Loucy (cell line): ENCODE data around the gene RBM19.

Source experiments
- EZH2phosphoT487 ChIP-seq: fragments of 200-600 bp; IDR thresholded peaks from 2 replicates; pipeline ENCODE4 v1.6.1; 2018; ENCODE audit warnings: antibody characterized with exemption, mild to moderate bottlenecking, moderate library complexity, borderline replicate concordance
- TF ChIP-seq, protein P1 (sequence below): fragments of 200-600 bp; sonication (generic); conservative IDR thresholded peaks from 2 replicates; pipeline ENCODE4 v1.5.1; 2014; ENCODE audit warnings: mild to moderate bottlenecking, antibody characterized with exemption, low read length

GRCh38 chr12:113857371-113857770 is 108.8 kb downstream of the RBM19 start:
- TF ChIP-seq EZH2phosphoT487 = no peak
- TF ChIP-seq, protein P1, sequence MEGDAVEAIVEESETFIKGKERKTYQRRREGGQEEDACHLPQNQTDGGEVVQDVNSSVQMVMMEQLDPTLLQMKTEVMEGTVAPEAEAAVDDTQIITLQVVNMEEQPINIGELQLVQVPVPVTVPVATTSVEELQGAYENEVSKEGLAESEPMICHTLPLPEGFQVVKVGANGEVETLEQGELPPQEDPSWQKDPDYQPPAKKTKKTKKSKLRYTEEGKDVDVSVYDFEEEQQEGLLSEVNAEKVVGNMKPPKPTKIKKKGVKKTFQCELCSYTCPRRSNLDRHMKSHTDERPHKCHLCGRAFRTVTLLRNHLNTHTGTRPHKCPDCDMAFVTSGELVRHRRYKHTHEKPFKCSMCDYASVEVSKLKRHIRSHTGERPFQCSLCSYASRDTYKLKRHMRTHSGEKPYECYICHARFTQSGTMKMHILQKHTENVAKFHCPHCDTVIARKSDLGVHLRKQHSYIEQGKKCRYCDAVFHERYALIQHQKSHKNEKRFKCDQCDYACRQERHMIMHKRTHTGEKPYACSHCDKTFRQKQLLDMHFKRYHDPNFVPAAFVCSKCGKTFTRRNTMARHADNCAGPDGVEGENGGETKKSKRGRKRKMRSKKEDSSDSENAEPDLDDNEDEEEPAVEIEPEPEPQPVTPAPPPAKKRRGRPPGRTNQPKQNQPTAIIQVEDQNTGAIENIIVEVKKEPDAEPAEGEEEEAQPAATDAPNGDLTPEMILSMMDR = no peak
